HG03045 (cell line): ENCODE data around the gene DLG4.
"Not testable (repeated sequence)": the region's sequence is repeated elsewhere in the genome, so short reads cannot be mapped to it uniquely, and the experiment has no call there.

Experiments used
- ATAC-seq: cut with Tn5 transposase; IDR thresholded peaks from one replicate; pipeline ENCODE4 v1.9.1; 2021; ENCODE audit warnings: mild to moderate bottlenecking, moderate library complexity; ENCODE audit not compliant: unreplicated experiment

DLG4 gene

DNA sequence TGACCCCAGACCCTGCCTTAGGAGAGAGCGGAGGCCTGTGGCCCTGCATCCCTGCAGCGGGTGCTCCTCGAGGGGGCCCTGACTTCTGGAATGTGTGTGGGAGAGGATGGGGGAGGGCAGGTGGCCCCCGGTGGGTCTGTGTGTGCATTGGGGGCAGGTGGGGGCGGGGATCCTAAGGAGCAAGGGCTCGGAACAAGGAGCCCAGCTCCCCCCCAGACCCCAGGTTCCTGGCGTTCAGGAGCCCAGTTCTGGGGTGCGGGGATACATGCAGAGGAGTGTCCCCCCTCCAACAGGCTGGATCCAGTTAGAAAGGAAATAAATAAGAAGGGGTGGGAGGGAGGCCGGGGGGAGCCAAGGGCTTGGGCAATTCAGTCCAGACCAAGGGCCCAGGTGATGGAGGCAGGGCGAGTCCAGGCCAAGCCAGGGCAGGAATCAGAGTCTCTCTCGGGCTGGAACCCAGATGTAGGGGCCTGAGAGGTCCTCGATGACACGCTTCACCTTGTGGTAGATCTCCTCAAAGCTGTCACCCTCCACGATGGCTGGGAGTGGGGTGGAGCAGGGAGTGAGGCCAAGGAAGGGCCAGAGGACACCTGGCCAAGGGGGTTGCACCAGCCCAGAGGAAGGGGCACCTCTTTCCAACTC, 29.2 kb downstream of the DLG4 start:
- no peak for ATAC-seq

DNA sequence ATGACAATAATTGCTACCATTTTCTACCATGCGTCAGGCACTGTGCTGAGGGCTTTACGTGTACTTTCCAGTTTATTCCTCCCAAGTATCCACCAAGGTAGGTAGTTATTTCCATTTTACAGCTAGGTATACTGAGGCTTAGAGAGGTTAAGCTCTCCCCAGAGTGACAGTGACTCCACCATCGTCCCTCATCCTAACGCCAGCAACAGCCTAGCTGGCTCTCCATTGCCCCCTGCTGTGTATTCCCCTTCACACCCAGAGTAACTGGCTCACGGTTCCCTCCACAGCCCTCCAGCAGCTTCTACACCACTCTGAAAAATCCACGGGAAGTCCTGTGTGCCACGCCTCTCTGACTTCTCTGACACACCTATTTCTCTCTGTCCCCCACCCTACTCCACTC, 33.4 kb downstream of the DLG4 start:
- no peak for ATAC-seq

DNA sequence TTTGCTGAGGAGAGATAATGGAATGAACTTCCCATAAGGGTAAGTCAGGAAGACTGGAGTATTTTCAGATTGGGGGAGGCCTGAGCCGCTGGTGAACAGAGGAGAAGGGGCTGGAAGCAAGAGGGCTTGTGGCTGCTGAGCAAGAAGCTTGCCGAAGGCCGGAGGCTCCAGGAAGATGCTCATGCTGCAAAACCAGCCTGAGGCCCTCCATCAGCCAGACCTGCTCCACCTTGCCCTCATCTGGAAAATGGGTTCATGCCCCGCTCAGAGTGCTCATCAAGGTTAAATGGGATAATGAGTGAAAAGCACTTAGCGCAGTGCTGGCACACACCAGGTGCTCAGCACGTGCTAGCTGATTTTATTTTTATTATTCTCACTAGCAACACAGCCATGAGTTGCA, 35.0 kb downstream of the DLG4 start:
- ATAC-seq: no peak

DNA sequence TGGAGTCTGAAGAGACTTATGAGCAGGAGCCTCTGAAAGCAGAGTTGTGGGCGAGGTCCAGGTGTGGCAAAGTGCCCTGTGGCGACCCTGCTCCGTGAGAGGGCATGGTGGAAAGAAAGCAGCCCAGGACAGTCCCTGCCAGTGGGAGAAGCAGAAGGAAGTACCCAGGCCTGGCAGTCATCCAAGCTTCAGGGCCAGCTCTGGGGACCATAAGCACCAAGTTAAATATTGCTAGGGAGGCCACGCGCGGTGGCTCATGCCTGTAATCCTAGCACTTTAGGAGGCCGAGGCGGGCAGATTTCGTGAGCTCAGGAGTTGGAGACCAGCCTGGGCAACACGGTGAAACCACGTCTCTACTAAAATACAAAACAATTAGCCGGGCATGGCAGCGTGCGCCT, 35.5 kb downstream of the DLG4 start:
- no peak for ATAC-seq

DNA sequence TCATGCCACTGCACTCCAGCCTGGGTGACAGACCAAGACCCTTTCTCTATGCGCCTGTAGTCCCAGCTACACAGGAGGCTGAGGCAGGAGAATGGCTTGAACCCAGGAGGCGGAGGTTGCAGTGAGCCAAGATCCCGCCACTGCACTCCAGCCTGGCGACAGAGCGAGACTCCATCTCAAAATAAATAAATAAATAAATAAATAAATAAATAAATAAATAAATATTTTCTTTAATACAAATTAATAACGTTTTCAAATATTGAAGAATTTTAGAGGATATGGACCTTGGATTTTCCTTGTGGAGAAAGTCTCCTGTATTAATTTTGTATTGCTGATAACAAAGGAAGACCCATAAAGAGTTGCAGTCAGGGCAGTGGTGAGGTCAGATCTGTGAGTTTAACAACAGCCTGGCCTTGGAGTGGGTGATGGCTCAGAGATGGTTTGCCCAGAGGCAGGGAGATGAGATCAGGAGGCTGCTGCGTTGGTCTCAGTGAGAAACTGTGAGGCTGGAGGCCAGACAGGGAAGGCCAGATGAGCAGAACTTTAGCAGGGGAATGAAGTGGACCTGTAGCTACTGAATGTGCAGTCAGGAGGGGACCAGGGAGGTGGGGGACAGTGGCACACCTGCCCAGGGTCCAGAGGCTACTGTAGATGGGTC, 36.1 kb downstream of the DLG4 start:
- no peak for ATAC-seq

DNA sequence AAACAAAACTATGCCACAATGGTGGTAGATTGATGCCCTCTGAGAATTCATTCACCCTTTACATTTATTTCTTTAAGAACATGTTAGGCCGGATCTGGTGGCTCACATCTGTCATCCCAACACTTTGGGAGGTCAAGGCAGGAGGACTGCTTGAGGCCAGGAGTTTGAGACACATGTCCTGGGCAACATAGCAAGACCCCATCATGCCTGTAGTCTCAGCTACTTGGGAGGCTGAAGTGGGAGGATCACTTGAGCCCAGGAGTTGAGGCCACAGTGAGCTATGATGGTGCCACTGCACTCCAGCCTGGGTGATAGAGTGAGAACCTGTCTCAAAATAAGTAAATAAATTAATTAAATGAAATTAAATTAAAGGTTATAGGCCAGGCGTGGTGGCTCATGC, 37.5 kb downstream of the DLG4 start:
- ATAC-seq: not testable (repeated sequence)

DNA sequence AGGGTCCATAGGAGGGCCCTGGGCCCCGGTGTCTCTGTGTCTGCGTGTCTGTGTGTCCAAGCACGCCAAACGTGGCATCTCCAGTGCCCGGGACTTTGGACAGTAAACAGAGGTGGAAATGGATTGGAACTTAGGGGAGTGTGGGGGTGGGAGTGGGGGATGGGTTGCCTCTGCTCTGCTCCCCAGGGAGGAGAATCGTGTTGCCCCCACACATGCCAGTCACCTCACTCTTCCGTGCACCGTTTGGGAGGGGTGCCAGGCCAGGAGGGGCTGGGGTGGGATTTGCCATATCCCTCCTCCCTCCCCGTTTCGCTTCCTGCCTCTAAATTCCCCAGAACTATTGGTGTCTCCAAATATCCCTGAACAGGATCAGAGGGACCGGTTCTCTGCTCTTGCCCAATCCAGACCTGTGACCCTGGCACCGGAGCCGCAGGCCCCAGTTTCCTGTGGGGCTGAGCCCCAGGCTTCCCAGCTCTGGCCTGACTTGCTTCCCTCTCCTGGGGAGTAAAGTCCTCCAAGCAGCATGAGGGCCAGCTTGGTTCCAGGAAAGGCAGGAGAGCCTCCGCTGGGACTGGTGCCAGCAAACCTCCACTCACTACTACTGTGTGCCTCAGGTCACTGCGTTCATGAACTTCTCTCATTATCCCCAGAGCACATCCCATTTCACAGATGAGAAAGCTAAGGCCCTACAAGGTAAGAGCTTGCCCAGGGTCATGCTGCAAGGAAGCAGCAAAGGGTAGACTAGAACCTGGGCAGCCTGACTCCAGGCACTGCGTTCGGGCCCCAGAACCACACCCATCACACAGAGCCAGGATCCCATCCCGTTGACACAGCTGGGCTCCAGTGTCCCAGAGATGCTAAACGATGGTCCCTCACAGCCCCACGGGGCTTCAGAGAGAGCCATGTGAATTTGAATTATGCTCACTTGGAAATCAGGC, 40.0 kb downstream of the DLG4 start, which contains the start of gene ASGR1:
Gene ASGR1, minus strand, starts transcription at position 54 of the 938 bp plus-strand sequence. CDS start 807 bp downstream, outside the sequence.
- ATAC-seq: no peak

DNA sequence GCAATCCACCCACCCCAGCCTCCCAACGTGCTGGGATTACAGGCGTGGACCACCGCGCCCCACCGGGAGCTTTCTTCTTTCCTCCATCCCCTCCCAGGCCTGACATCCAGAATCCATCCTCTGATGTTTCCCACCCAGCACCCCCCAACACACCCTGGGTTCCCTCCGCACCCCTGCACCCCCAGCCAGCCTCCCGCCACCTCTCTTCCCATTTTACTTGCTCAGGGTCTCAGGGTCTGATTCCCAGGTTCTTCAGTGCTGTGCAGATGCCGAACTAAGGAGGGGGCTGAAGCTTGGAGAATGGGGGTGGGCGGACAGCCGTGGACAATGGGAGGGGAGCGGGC, 40.7 kb downstream of the DLG4 start:
- ATAC-seq: no peak

DNA sequence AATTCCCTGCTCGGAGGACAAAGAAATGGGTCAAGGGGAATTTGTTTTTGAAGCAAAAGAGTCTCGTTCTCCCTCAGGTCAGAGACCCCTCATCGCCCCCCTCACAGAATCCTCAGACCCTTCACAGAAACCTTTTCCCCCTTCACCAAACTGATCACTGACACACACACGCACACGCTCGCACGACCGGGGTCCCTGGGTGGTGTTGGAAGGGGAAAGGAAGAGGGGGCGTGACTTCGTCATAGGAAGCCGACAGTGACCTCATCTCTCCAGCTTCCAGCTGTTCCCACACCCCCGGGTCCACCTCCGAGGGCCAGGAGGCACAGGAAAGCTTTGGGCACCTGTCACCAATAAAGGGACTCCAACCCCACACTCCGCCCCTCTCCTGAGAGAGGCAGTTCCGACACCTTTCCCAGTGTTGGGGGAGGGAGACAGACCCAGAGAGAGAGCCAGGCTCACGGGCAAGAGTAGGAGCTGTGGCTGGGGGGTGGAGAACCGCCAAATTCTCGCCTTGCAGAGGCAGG, 41.6 kb downstream of the DLG4 start:
- ATAC-seq: no peak

DNA sequence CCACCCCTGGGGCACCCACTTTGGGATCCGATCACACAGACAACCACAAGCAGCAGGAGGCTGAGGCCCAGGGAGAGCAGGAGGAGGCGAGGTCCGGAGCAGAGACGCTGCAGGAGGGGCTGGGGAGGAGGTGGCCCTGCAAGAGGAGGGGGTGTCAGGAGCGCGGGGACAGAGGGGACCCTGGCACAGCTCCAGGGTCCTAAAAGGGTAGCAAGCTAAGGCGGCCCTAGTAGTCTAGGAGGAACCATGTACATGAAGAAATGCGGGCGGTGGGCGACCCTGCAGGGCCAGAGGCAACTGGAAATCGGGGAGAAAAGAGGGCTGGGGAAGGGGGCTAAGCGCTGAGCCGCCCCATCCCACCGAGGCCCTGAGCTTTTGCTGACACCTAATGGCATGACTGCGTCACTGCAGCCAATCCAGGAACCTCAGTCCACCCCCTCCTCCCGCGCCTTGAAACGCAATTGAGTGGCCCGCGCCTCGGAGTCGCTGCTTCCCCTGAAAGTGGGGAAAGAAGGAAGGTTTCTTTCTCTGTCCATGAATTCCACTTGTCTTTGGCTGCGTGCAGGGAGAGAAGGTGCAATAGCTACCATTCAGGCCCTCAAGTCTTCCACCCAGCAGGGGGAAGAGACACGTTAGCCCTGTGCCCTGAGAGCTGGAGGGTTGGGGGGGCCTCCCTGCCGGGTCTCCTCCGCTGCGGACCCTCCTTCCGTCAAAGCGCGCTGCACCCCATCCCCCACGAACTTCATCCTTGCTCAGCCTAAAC, 42.3 kb downstream of the DLG4 start:
- no peak for ATAC-seq

DNA sequence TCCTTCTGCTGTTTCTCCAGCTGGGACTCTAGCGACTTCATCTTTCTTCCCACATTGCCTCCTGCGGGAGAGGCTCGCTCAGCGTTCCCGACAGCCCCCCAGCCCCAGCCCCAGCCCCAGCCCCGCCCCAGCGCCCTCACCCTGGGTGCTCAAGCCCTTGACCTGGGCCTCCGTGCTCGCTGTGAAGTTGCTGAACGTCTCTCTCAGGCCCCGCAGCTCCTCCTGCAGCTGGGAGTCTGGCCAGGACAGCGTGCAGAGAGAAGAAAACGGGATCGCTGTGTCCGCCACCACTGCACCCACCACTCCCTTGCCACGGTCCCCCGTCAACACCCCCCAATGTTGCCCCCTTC, 42.8 kb downstream of the DLG4 start:
- no peak for ATAC-seq

DNA sequence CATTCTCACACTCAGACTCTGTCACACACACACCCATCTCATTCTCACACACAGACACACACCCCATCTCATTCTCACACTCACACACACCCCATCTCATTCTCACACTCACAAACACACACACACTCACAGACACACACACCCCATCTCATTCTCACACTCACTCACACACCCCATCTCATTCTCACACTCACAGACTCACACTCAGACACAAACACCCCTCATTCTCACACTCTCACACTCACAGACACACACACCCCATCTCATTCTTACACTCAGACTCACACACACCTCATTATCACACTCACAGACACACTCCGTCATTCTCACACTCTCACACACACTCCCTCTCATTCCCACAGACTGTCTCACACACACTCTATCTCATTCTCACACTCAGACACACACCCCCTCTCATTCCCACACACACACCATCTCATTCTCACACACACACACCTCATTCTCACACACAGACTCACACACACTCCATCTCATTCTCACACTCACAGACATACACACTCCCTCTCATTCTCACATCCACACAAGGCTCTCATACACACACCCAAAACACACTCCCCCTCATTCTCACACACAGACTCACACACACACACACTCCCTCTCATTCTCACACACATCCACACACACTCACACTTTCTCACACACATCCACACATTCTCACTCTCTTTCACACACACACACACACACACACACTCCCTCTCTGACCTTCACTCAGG, 43.4 kb downstream of the DLG4 start:
- no peak for ATAC-seq

DNA sequence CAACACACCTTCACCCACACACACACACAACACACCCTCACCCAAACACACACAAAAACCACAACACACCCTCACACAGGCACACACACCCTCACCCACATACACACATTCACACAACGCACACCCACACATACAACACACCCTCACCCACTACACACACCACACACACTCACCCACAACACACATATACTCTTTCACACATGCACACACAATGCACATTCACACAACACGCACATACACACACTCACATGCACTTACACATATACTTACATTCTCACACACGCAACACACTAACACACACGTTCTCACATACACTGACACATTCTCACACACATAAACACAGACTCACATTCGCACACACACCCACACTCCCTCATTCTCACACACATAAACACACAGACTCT, 44.3 kb downstream of the DLG4 start:
- no peak for ATAC-seq

DNA sequence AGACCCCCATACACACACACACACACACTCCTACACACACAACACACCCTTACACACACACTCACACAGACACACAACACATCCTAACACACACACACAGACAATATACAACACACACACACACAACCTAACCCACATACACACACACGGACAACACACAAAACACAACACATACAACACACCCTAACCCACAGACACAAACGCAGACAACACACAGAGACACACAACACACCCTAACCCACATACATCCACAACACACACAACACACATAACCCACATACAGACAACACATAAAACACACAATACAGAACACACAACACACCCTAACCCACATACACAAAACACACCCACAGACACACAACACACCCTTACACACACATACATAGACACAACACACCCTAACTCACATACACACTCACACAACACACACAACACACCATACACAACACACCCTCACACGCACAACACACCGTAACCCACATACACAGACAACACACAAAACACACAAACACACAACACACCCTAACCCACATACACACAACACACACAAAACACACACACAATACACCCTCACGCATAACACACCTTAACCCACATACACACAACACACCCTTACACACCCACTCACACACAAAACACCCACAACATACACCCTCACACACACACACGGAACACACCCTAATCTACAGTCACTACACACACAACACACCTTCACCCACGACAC, 44.9 kb downstream of the DLG4 start:
- ATAC-seq: no peak

DNA sequence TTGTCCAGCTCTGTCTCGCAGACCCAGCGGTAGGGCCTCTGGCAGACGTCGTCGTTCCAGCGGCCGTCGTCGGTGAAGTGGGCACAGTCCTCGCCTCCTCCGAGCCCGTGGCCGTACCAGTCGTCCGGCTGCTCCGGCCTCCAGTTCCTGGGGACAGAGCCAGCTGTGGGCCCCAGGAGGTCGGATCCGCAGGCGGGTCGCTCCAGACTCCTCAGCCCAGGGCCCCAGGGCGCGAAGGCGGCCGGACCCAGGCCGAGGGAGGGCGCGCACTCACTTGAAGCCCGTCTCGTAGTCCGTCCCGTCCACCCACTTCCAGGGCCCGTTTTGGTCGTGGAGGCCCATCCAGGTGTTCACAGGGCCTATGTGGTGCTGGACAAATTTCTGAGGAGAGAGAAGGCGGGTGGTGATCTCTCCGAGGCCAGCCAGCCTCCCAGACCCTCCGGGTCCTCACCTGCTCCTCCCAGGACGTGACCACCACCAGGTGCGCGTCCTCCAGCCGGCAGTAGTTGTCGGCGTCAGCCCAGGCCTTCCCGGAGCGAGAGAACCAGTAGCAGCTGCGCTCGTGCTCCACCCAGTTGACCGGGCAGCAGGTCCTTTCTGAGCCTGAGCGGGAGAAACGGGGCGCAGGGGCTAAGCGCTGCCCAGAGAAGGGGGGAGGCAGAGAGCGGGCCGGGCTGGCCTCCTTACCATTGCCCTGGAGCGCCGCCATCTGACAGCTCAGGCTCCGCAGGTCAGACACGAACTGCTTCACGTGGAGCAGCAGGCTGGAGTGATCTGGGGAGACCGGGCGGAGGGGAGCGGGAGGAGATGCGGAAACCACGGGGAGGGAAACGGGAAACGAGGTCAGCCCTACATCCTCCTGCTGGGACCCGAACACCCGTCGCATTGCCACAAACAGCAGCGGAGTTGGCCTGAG, 45.7 kb downstream of the DLG4 start:
- no peak for ATAC-seq

DNA sequence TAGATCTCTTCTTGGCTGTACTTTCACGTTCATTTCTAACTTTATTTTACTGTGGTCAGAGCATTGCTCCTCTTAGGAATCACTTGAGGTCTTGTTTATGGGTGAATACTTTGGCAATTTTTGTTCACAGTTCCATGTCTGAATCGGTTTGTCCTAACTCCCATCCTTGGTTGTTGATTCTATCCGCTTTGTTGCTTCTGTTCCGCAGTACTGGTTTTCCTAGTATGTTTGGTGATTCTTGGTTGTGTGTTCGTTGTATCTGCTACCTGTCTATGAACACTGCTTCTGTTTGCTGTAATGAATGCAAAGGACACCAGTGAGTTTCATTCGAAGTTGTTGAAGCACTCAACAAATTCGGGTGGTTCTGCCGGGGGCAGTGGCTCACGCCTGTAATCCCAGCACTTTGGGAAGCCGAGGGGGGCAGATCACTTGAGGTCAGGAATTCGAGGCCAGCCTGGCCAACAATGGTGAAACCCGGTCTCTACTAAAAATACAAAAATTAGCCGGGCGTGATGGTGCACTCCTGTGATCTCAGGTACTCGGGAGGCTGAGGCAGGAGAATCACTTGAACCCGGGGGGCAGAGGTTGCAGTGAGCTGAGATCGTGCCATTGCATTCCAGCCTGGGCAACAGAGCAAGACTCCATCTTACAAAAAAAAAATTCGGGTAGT, 47.0 kb downstream of the DLG4 start:
- not testable (repeated sequence) for ATAC-seq

DNA sequence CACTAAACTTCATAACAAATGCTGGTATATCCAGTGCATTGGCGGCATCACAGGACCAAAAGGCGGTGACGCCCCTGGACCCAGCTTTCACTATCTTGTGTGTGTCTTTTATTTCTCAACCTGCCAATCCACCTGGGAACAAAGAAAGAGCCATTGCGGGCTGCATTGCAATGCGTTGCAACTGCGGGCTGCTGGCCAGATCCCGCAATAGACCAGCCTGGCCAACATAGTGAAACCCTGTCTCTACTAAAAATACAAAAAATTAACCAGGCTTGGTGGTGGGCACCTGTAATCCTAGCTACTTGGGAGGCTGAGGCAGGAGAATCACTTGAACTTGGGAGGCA, 50.1 kb downstream of the DLG4 start:
- ATAC-seq: not testable (repeated sequence)
